Adrenal gland (tissue), 5 donors: ENCODE data around the gene TPSD1.
"Not testable (repeated sequence)": the region's sequence is repeated elsewhere in the genome, so short reads cannot be mapped to it uniquely, and the experiment has no call there.

Experiments used
- POLR2A ChIP-seq, 2 donors: fragments of 450-650 bp; IDR thresholded peaks; one replicate each; pipeline ENCODE4 v1.6.1; 2017; ENCODE audit warnings: antibody characterized with exemption in 2 of 2, mild to moderate bottlenecking in 2 of 2, moderate library complexity in 1 of 2
- TF ChIP-seq, protein P1 (sequence below), 6 experiments: fragments of 450-650 bp in 4 of 6; fragments of 200-600 bp in 2 of 6; sonication (generic) in 1 of 6; IDR thresholded peaks; 1 replicate in 5 of 6; 2 replicates in 1 of 6; pipeline versions ENCODE4 v1.5.1 to v1.8.0; 2016 to 2021; ENCODE audit warnings: antibody characterized with exemption in 6 of 6, mild to moderate bottlenecking in 2 of 6, moderate library complexity in 1 of 6
- donor health status: DM: no; HTN: no; CAD: no.

DNA sequence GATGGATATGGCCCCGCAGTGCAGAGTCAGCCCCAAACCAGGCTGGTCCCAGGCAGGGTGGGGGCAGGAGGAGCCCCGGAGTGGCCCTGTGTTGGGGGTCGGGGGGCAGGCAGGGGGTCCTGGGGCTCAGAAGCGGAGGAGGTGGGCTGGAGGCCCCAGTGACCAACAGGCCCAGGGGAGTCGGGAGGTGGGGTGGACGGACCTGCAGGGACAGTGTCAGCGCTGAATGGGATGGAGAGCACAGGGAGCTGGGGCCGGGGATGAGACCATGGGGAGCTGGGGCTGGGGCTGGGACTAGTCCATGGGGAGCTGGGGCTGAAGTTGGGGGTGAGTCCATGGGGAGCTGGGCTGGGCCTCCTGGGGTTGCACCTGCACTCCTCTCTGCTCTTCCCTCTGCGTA, 16.3 kb upstream of the TPSD1 start:
- TF ChIP-seq POLR2A (IDR thresholded peaks at IDR 0.05) = not testable (repeated sequence)
- TF ChIP-seq, protein P1, sequence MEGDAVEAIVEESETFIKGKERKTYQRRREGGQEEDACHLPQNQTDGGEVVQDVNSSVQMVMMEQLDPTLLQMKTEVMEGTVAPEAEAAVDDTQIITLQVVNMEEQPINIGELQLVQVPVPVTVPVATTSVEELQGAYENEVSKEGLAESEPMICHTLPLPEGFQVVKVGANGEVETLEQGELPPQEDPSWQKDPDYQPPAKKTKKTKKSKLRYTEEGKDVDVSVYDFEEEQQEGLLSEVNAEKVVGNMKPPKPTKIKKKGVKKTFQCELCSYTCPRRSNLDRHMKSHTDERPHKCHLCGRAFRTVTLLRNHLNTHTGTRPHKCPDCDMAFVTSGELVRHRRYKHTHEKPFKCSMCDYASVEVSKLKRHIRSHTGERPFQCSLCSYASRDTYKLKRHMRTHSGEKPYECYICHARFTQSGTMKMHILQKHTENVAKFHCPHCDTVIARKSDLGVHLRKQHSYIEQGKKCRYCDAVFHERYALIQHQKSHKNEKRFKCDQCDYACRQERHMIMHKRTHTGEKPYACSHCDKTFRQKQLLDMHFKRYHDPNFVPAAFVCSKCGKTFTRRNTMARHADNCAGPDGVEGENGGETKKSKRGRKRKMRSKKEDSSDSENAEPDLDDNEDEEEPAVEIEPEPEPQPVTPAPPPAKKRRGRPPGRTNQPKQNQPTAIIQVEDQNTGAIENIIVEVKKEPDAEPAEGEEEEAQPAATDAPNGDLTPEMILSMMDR (IDR thresholded peaks at IDR 0.05) = not testable (repeated sequence)
